SH-SY5Y (cell line): ENCODE measurements around the gene SPATA2.

Source experiments
- GATA2 ChIP-seq: IDR thresholded peaks from 2 replicates; pipeline ENCODE4 v1.6.1; 2011; ENCODE audit warnings: mild to moderate bottlenecking, low read depth, low read length
- GATA3 ChIP-seq: IDR thresholded peaks from 2 replicates; pipeline ENCODE4 v1.6.1; 2011; ENCODE audit warnings: low read depth, mild to moderate bottlenecking, low read length, moderate library complexity

- TF ChIP-seq GATA2 (no peak), GATA3 (no peak)
These were observed 3.1 kb upstream of the SPATA2 start for GRCh38 chr20:49918446-49918845.
